Ishikawa (cell line): ENCODE data around the gene SLC5A2.

Experiments used
- CEBPB ChIP-seq: IDR thresholded peaks from 2 replicates; pipeline ENCODE4 v1.6.1; 2012
- EGR1 ChIP-seq: IDR thresholded peaks from 2 replicates; pipeline ENCODE4 v1.6.1; 2012
- EP300 ChIP-seq: IDR thresholded peaks from 2 replicates; pipeline ENCODE4 v1.6.1; 2012; ENCODE audit warnings: borderline replicate concordance
- FOXM1 ChIP-seq: IDR thresholded peaks from 2 replicates; pipeline ENCODE4 v1.6.1; 2012; ENCODE audit warnings: low read depth, borderline replicate concordance
- NFIC ChIP-seq: IDR thresholded peaks from 2 replicates; pipeline ENCODE4 v1.6.1; 2012
- TAF1 ChIP-seq: IDR thresholded peaks from 2 replicates; pipeline ENCODE4 v1.6.1; 2012; ENCODE audit warnings: low read depth, mild to moderate bottlenecking
- TEAD4 ChIP-seq: IDR thresholded peaks from 2 replicates; pipeline ENCODE4 v1.6.1; 2012
- ZBTB7A ChIP-seq: IDR thresholded peaks from 2 replicates; pipeline ENCODE4 v1.6.1; 2012; ENCODE audit warnings: low read depth
- TF ChIP-seq, protein P1 (sequence below): IDR thresholded peaks from 2 replicates; pipeline ENCODE4 v1.6.1; 2012; ENCODE audit warnings: low read depth, mild to moderate bottlenecking
- TF ChIP-seq, protein P2 (sequence below): IDR thresholded peaks from 2 replicates; pipeline ENCODE4 v1.6.1; 2012

DNA sequence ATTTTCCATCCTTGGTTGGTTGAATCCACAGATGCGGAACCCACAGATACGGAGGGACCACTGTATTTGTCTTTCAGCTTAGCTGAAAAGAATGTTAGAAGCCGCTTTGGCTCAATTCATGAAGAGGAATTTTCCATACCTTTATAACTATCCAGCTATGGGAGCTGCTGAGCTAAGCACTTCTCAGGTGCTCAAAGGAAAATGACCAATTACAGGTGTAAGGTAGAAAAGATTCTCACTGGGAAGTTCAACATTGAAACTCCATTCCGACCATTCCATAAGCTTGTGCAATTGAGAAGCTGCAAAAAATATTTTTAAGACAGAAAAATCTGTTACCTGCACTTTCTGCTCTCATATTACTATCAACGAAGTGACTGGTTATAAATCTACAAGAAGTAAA lies 47.5 kb downstream of the SLC5A2 start:
- TF ChIP-seq, protein P1, sequence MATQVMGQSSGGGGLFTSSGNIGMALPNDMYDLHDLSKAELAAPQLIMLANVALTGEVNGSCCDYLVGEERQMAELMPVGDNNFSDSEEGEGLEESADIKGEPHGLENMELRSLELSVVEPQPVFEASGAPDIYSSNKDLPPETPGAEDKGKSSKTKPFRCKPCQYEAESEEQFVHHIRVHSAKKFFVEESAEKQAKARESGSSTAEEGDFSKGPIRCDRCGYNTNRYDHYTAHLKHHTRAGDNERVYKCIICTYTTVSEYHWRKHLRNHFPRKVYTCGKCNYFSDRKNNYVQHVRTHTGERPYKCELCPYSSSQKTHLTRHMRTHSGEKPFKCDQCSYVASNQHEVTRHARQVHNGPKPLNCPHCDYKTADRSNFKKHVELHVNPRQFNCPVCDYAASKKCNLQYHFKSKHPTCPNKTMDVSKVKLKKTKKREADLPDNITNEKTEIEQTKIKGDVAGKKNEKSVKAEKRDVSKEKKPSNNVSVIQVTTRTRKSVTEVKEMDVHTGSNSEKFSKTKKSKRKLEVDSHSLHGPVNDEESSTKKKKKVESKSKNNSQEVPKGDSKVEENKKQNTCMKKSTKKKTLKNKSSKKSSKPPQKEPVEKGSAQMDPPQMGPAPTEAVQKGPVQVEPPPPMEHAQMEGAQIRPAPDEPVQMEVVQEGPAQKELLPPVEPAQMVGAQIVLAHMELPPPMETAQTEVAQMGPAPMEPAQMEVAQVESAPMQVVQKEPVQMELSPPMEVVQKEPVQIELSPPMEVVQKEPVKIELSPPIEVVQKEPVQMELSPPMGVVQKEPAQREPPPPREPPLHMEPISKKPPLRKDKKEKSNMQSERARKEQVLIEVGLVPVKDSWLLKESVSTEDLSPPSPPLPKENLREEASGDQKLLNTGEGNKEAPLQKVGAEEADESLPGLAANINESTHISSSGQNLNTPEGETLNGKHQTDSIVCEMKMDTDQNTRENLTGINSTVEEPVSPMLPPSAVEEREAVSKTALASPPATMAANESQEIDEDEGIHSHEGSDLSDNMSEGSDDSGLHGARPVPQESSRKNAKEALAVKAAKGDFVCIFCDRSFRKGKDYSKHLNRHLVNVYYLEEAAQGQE: no peak
- TF ChIP-seq TEAD4 (no peak), CEBPB (no peak), TAF1 (no peak), NFIC (no peak), EP300 (no peak), ZBTB7A (no peak), FOXM1 (no peak), EGR1 (no peak)
- TF ChIP-seq, protein P2, sequence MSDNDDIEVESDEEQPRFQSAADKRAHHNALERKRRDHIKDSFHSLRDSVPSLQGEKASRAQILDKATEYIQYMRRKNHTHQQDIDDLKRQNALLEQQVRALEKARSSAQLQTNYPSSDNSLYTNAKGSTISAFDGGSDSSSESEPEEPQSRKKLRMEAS: no peak
